Amniotic stem cell (primary cell): ENCODE measurements around the gene TM9SF4.

Experiments used
- DNase-seq: peaks from one replicate; lab custom pipeline; 2025; lab: John Stamatoyannopoulos, UW

TM9SF4 gene

GRCh38 chr20:32130352-32130751 lies 20.8 kb downstream of the TM9SF4 start:
- no peak for DNase-seq

DNA sequence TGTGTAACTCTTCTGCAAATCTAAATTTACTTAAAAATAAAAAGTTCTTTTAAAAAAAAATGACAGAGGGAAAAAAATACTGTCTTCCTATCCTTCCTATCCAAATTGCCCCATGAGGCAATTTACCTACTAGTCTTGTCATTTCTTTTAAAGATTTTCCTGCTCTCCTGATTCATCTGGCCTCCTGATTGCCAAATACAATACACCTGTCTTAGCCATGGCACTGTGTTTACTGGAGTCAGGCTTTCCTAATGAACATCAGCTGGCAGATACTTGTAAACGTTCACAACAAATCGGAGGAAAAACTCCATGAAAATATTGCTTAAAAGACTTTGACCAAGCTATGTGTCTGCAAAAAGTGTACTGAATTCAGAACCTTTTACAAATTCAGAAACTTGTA lies 21.5 kb downstream of the TM9SF4 start:
- DNase-seq: no peak

- DNase-seq: no peak
Measured at GRCh38 chr20:32132911-32133549, 23.5 kb downstream of the TM9SF4 start.

- DNase-seq: no peak
Measured at GRCh38 chr20:32134026-32134425, 24.5 kb downstream of the TM9SF4 start.

GRCh38 chr20:32135983-32136515 lies 26.5 kb downstream of the TM9SF4 start:
- DNase-seq: no peak

DNA sequence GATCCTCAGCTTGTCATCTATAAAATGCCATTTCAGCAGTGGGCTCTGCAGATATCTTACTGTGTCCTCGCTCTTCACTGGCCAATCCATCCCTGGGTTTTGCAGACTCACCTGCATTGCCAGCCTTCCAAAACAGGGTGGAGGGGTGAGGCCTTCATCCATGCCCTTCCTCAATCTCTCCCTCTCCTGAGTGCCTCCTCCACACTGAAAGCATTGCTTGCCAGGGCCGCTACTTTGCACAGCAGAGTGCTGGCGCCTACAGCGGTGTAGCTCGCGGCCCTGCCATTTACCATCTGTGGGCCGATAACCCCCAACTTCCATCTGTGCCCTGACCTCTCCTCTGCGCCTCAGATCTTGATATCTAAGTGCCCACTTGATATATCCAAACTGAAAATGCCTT lies 29.4 kb downstream of the TM9SF4 start:
- DNase-seq: no peak

GRCh38 chr20:32139947-32140346 lies 30.4 kb downstream of the TM9SF4 start:
- DNase-seq: no peak

GRCh38 chr20:32140603-32141002 lies 31.1 kb downstream of the TM9SF4 start:
- no peak for DNase-seq

DNA sequence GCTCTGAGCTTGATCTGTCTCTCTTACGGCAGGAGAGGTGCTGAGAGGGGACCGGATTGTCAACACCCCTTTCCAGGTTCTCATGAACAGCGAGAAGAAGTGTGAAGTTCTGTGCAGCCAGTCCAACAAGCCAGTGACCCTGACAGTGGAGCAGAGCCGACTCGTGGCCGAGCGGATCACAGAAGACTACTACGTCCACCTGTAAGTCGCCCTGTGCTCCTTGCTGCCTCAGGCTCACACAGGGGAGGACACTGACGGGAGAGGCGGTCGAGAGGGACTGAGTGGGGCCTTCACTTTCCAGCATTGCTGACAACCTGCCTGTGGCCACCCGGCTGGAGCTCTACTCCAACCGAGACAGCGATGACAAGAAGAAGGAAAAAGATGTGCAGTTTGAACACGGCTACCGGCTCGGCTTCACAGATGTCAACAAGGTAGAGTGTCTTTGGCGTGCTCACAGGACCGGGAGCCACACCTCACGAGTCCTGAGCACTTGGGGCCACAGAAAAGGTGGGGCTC lies 32.0 kb downstream of the TM9SF4 start:
- DNase-seq: no peak

DNA sequence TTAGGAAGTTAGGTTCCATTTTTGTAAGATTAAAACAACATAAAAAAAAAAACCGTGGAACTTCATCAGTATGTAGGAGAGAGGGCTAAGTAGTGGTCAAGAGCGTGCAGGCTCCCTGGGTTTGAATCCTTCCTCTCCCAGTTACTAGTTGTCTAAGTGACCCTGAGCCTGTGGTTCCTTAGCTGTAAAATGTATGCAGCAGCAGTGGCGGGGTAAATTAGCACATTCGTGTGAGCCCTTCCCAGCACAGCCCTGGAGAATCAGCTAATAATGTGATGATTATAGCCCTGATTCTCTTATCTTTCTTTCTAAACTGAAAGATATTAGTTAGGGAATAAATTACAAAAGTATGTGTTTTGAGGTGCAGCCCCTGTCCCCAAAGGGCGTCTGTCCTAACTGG lies 32.6 kb downstream of the TM9SF4 start:
- DNase-seq: no peak

- no peak for DNase-seq
Measured at GRCh38 chr20:32142991-32143390, 33.5 kb downstream of the TM9SF4 start.

DNA sequence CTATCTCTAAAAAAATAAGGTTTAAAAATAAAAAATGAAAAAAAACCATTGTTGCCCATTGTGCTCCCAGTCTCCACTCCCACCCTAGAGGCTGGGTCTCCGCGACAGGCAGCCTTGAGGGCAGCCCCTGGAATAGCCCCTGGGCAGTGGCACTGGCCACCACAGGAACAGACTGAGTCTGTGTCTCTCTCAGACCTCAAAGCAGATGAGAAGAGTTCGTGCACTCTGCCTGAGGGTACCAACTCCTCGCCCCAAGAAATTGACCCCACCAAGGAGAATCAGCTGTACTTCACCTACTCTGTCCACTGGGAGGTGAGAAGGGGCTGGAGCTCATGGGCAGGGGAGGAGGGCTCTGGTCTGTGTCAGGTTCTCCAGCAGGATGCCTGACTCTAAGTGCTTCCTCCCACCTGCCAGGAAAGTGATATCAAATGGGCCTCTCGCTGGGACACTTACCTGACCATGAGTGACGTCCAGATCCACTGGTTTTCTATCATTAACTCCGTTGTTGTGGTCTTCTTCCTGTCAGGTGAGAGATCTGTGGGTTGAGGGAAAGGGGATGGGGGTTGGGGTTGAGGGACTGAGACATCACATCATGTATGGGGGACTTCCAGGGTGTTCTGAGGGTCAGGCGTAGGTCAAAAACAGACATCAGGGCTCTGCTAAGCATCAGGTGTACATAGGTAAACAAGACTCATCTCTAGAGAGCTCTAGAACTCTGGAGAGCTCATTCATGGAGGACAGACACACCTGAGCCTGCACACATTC lies 35.6 kb downstream of the TM9SF4 start:
- DNase-seq: no peak

DNA sequence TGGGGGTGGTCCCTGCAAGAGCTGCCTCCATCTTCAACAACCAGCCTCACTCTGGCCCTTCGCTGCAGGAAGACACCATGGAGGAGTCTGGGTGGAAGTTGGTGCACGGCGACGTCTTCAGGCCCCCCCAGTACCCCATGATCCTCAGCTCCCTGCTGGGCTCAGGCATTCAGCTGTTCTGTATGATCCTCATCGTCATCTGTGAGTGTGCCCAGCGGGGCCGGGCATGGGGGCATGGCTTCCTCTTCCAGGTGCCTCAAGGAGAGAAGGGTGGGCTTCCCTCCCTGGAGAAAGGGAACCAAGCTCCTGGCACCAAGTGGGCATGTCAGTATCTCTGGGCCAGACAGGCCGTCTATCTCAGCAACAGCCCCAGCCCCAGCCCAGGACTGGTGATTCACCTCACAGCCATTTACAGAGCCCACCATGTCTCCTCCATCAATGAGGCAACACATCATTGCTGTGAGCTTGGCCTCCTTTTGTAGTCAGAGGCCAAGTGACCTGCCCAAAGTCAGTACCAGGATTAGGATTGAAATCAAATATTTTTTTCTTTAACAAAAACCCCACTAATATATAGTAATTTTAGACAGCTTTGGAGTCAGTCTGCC lies 40.2 kb downstream of the TM9SF4 start:
- DNase-seq: no peak

- DNase-seq: no peak
Measured at GRCh38 chr20:32150291-32150848, 40.9 kb downstream of the TM9SF4 start.

DNA sequence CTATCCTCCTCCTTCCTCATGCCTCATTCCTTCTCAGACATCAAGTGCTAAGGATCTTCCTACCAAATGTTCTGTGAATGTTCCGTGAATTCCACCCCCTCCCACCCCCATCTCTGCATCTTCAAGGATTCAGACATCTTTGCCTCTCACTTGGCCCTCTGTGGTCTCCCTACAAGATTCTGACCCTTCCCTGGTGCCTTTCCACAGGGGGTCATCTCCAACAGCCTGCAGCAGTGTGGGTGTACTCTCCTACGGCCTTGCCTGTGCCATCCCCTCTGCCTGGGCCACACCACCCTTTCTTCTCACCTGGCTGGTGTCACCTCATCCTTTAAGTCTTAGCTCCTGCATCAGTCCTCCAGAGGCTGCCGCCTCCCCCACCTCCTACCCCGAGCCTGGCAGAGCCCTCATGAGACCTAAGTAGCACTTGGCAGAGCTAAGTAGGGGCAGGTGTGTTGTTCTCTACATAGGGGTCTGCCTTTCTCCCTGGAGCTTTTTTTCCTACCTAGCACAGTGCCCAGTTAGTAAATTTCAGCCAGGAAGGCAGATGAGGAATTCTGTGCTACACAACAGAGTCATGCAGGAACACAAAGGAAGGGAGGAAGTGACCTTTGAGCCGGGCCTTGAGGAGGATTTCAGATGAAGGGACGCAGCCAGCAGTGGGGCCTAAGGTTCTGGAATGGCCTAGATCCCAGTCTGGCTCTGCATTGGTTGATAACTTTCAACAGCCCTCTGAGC lies 43.1 kb downstream of the TM9SF4 start:
- no peak for DNase-seq

- DNase-seq: no peak
Measured at GRCh38 chr20:32153156-32153665, 43.7 kb downstream of the TM9SF4 start.

DNA sequence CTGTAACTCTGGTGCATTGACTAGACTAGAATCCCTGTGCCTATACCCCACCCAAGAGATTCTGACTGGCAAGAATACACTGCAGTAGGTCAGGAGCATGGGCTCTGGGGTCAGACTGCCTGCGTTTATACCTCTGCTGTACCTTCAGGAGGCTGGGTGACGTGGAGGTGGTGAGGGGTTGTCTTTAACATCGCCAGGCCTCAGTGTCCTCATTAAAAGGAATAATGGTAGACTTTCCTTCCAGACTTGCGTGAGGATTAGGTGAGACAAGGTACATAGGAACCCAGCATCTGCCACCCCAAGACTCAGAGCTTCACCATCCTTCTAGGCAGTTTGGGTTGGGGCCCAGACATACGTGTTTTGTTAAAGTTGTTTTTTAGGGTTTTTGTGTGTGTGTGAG lies 44.3 kb downstream of the TM9SF4 start:
- DNase-seq: no peak

DNA sequence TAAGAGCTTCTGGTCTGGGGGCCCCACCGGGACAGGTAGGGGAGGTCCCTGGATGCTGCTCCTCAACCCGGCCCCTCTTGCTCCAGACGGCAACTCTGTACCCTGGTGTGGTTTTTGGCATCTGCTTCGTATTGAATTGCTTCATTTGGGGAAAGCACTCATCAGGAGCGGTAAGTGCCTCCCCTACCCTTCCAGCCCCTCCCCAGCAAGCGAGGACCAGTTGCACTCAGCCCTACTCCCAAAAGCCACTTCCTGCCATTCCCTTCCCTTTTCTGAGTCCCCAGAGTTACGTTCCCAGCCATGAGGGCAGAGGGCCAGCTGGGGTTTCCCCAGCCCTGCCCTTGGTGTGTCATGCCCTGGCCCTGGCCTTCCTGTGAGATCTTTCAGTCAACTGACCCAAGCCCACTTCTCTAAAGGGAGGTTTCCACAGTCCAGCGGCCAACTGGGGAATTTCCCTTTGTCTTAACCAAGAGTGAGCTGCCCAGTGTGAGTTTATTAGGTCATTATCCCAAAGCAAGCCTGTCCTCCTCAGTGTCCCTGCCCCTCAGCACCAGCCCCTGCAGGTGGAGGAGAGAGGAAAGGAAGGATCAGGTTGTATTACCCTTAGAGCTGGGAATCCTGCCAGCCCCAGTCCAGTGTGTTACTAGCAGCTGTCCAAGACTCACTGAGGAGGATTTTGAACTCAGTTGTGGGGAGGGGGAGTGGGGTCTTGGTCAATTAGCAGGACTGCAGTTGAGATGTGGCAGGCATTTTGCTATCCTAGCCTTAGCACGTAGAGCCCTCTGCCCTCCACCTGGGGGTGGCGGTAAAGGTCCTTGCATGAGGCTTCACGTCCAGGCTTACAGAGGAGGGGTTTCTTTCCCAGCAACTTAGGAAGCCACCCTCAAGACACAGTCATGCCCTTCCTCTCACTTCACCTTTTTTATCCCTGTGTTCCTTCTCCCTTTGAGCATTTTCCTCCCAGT lies 45.8 kb downstream of the TM9SF4 start:
- DNase-seq: peak; percentile 13

DNA sequence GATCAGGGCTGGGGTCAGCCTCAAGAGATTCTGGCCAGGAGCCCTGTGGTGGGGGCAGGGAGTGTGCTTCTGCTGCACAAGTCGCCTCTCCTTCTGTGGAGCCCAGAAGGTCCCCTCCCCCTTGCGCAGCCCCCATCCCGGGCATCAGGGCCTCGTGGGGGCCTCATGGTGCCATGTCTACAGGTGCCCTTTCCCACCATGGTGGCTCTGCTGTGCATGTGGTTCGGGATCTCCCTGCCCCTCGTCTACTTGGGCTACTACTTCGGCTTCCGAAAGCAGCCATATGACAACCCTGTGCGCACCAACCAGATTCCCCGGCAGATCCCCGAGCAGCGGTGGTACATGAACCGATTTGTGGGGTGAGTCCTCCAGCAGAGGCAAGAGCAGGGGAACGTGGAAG lies 48.1 kb downstream of the TM9SF4 start:
- DNase-seq: no peak

DNA sequence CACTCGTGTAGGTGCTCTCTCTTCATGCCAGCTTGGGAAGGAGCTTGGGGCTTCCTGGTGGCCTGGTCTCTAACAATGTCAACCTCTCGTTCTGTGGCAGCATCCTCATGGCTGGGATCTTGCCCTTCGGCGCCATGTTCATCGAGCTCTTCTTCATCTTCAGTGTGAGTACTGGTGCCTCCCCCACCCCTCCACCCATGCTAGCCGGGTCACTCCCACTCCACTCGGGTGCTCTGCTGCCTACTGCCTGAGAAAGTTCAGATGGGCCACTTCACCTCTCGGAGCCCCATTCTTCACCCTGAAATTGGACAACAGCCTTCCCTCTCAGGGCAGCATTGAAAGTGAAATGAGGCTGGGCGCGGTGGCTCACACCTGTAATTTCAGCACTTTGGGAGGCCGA lies 48.8 kb downstream of the TM9SF4 start:
- DNase-seq: no peak
